Thoracic aorta (tissue), 2 donors: Measurements from ENCODE around the gene PLXNA2. TPM values are rescaled to one million over a fixed set of nuclear protein-coding genes. Genes with fewer than 3 reads are reported as not detected.
A peak's percentile ranks its signal among the peaks of the same experiment; 100 is the strongest.

Experiments used
- ATAC-seq: fragments of 150-250 bp; one replicate; pipeline ENCODE4 v1.8.0; 2017; ENCODE audit warnings: low read depth; ENCODE audit not compliant: insufficient number of reproducible peaks, low FRiP score
- DNase-seq: peaks from one replicate; pipeline ENCODE4 v3.0.0-alpha.2; 2020; ENCODE audit warnings: low spot score
- H3K27ac ChIP-seq, 2 donors: fragments of 200-600 bp; sonication (generic); 1 replicate in 1 of 2; 2 replicates in 1 of 2; pipeline ENCODE4 v1.5.1; 2016; ENCODE audit warnings: mild to moderate bottlenecking in 2 of 2, moderate library complexity in 2 of 2
- H3K27me3 ChIP-seq: fragments of 200-600 bp; sonication (generic); replicated peaks from 2 replicates; pipeline ENCODE4 v1.6.0; 2016; ENCODE audit warnings: mild to moderate bottlenecking; ENCODE audit not compliant: insufficient read depth
- H3K36me3 ChIP-seq: fragments of 200-600 bp; sonication (generic); one replicate; pipeline ENCODE4 v1.5.1; 2016
- H3K4me1 ChIP-seq, 2 donors: fragments of 200-600 bp; sonication (generic); 1 replicate in 1 of 2; 2 replicates in 1 of 2; pipeline versions ENCODE4 v1.5.1 to v1.6.0; 2016; ENCODE audit warnings: low read depth in 2 of 2, mild to moderate bottlenecking in 1 of 2; ENCODE audit not compliant: control insufficient read depth in 1 of 2
- H3K4me3 ChIP-seq: fragments of 200-600 bp; sonication (generic); 2 replicates; pipeline ENCODE4 v1.5.1; 2016; ENCODE audit warnings: mild to moderate bottlenecking
- H3K9me3 ChIP-seq: fragments of 200-600 bp; sonication (generic); 2 replicates; pipeline ENCODE4 v1.5.1; 2016
- total RNA-seq, 2 donors: library from RNA; depleted of rRNA; stranded (reverse); fragments of >200 nt; gene quantifications; one replicate each; pipeline versions ENCODE4 v1.1.0 to v1.2.3, GENCODE V29; 2016
- TF ChIP-seq, protein P1 (sequence below): fragments of 200-600 bp; sonication (generic); IDR thresholded peaks from one replicate; pipeline ENCODE4 v1.5.1; 2019; ENCODE audit warnings: antibody characterized with exemption

The PLXNA2 gene
- total RNA-seq, 2 donors from 2014 or later, result 30.2 to 62.2 TPM

DNA sequence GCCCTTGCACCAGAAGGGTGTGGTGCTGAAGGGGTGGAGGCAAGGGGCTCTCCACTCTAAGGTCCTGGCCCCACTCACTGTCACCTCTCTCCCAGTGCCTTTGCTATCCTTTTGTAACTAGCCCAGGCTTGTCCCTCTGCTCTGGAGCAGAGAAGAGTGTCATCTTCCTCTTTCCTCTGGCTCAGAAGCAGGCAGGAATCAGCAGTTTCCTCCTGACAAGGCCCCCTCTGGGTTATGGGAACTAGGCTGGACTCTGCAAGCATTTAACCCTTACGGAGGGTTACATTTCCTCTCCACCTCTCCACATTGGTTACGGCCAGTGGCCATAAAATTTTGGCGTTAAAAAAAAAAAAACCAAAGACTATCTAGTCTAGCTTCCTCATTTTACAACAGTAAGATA lies 30.4 kb downstream of the PLXNA2 start:
- Histone ChIP-seq H3K36me3 (peaks cover 20% of the 10 kb centered on the region), H3K4me1 (peaks cover 15 to 25% of the 10 kb centered on the region in 2 donors), H3K9me3 (no peaks in the 10 kb centered on the region), H3K27me3 (no peaks in the 10 kb centered on the region), H3K27ac (no peak overlapping the region), H3K4me3 (no peak overlapping the region)
- ATAC-seq (no peak), DNase-seq (no peak)
- TF ChIP-seq, protein P1, sequence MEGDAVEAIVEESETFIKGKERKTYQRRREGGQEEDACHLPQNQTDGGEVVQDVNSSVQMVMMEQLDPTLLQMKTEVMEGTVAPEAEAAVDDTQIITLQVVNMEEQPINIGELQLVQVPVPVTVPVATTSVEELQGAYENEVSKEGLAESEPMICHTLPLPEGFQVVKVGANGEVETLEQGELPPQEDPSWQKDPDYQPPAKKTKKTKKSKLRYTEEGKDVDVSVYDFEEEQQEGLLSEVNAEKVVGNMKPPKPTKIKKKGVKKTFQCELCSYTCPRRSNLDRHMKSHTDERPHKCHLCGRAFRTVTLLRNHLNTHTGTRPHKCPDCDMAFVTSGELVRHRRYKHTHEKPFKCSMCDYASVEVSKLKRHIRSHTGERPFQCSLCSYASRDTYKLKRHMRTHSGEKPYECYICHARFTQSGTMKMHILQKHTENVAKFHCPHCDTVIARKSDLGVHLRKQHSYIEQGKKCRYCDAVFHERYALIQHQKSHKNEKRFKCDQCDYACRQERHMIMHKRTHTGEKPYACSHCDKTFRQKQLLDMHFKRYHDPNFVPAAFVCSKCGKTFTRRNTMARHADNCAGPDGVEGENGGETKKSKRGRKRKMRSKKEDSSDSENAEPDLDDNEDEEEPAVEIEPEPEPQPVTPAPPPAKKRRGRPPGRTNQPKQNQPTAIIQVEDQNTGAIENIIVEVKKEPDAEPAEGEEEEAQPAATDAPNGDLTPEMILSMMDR, result no peak

DNA sequence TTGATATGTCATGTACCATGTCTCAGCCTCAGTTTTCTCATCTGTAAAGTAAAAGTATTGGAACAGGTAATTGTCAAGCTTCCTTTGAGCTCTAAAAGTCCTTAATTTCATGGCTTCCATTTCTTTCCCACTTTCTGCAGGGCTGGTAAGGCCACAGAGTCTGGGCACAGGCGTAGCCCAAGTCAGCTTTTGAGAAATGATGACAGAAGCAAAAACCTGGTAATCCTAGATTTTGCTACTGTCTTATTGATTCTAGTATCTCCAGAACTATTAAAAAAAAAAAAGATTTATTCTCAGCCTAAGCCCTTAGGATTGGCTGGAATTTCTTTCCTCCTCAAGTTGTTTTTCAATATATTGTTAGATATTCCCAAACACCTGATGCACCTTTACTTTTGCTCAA lies 31.3 kb downstream of the PLXNA2 start:
- Histone ChIP-seq H3K4me1 (peaks cover 15 to 25% of the 10 kb centered on the region in 2 donors), H3K27ac (no peak overlapping the region), H3K36me3 (peaks cover 20% of the 10 kb centered on the region), H3K4me3 (no peak overlapping the region), H3K27me3 (no peaks in the 10 kb centered on the region), H3K9me3 (no peaks in the 10 kb centered on the region)
- DNase-seq, result no peak
- no peak for ATAC-seq
- TF ChIP-seq, protein P1, result no peak

DNA sequence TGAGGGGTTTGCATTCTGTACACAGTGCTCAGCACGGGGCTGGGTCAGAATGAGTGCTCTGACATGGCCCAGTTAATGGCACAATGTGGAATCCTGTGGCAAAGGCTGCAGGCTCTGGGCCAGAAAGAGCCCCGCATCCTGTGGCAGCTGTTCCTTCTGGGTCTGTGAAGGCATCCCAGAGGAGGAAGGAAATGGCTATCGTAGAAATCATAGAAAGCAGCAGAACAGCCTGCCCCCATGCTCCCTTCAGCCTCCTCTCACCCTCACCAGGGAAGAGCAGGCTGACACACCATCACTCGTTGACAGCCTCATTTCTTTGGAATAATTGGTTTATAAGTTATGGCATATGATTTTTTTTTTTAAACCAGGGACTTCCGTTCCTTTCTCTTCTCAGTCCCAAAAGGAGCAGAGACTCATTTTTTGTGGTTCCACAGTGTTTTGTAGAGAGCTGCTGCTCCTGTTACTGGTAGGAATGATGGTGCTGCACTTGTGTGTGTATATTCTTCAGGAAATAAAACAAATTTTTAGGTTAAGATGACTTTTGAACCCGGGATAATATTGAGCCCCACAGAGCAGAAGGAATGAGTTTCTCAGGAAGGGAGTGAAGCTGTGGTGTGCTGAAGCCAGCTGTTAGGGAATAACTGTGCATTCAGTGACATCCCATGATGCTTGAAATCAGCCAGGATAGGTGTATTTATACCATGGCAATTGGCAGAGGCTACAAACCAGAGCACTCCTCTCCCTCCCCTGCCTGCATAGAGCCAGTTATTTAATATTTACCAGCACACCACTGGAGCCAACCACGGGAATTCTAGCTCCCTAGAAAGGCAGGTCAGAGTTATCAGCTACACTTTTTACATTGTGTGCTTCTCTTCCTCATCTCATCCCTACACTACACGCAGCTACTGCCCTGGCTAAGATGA lies 32.0 kb downstream of the PLXNA2 start:
- ATAC-seq (no peak), DNase-seq (no peak)
- no peak overlapping the region for H3K4me3 ChIP-seq
- H3K4me1 ChIP-seq, result peaks cover 18 to 25% of the 10 kb centered on the region in 2 donors
- peaks cover 16% of the 10 kb centered on the region for H3K36me3 ChIP-seq
- no peak overlapping the region for H3K27ac ChIP-seq
- TF ChIP-seq, protein P1, result no peak
- H3K9me3 ChIP-seq, result no peaks in the 10 kb centered on the region
- no peaks in the 10 kb centered on the region for H3K27me3 ChIP-seq

DNA sequence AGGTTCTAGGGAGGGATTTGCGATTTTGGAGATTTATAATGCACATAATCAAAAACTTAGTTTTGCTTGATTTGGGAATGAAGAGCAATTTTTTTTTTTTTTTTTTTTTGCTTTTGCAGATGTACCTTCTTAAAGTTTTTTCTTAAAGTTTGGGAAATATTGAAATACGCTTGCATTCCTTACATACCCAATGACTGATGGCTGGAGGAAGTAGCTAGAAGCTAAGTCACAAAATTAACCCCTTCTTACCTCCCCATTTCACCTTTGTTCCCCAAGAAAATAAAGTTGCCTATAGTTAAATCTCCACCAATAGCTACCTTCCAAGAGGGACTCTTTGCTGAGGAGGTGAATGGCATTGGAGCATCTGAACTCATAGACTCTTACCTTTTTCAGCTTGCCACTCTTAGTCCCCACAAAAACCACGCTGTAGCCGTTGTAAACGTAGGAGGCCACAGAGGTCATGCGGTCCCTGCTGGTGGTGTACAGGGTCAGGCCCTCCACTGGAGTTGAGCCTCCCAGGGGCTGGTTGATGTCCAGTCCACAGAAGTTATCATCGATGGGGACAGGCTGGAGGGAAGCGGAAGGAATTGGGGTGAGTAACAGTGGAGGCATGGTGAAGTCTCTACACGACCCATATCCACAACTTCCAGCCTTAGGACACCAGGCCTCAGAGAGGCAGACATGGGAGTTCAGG lies 34.1 kb downstream of the PLXNA2 start:
- no peak for ATAC-seq
- TF ChIP-seq, protein P1, result no peak
- H3K4me1 ChIP-seq, result peaks cover 32 to 43% of the 10 kb centered on the region in 2 donors
- H3K36me3 ChIP-seq, result peaks cover 10% of the 10 kb centered on the region
- H3K4me3 ChIP-seq, result no peak overlapping the region
- no peaks in the 10 kb centered on the region for H3K9me3 ChIP-seq
- no peak for DNase-seq
- no peaks in the 10 kb centered on the region for H3K27me3 ChIP-seq
- no peak overlapping the region for H3K27ac ChIP-seq

DNA sequence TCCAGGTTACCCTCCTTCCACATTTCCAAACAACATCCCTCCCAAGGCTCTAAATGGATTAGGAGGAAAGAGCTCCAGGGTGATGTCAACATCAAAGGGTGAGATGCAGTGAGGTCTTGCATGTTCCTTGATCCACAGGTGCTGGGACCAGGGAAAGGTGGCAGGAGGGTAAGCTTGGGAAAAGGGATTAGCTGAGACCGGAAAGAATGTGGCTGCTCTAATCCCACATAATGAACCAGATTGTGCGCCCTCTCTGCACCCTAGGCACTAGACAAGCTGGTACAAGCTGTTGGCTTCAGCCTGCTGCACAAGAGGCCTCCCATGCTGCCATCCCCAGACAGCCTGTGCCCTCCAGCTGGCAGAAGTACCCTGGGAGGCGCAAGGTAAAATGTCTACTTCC lies 34.9 kb downstream of the PLXNA2 start:
- Histone ChIP-seq H3K27ac (peak overlapping the region in 1 of 2 donors; percentile 82), H3K4me1 (peaks cover 38 to 51% of the 10 kb centered on the region in 2 donors), H3K27me3 (no peaks in the 10 kb centered on the region), H3K9me3 (no peaks in the 10 kb centered on the region), H3K36me3 (peaks cover 10% of the 10 kb centered on the region), H3K4me3 (no peak overlapping the region)
- ATAC-seq, result no peak
- DNase-seq, result no peak
- TF ChIP-seq, protein P1, result no peak
